GM19468 (cell line): ENCODE measurements around the gene RADIL.

Source experiments
- ATAC-seq: cut with Tn5 transposase; IDR thresholded peaks from one replicate; pipeline ENCODE4 v1.9.1; 2021; ENCODE audit warnings: mild to moderate bottlenecking, moderate library complexity, moderate number of reproducible peaks; ENCODE audit not compliant: unreplicated experiment; ENCODE audit errors: extremely low read depth

Gene RADIL

GRCh38 chr7:4833176-4833575 is 50.3 kb downstream of the RADIL start:
- ATAC-seq: no peak

GRCh38 chr7:4832711-4833110 is 50.8 kb downstream of the RADIL start:
- no peak for ATAC-seq

GRCh38 chr7:4831723-4832495 is 51.6 kb downstream of the RADIL start:
- no peak for ATAC-seq

GRCh38 chr7:4830176-4830575 is 53.3 kb downstream of the RADIL start:
- no peak for ATAC-seq

GRCh38 chr7:4828720-4829383 is 54.7 kb downstream of the RADIL start:
- ATAC-seq: no peak

GRCh38 chr7:4825081-4825480 is 58.4 kb downstream of the RADIL start:
- ATAC-seq: no peak

GRCh38 chr7:4824120-4824775 is 59.3 kb downstream of the RADIL start:
- ATAC-seq: no peak

GRCh38 chr7:4823441-4824119 is 59.9 kb downstream of the RADIL start:
- no peak for ATAC-seq

GRCh38 chr7:4822677-4823076 is 60.8 kb downstream of the RADIL start:
- ATAC-seq: no peak

GRCh38 chr7:4820967-4821471 is 62.5 kb downstream of the RADIL start:
- ATAC-seq: no peak

- no peak for ATAC-seq
These were observed 63.0 kb downstream of the RADIL start for GRCh38 chr7:4820405-4820966.

GRCh38 chr7:4819560-4820404 is 63.7 kb downstream of the RADIL start:
- ATAC-seq: no peak

- no peak for ATAC-seq
These were observed 65.3 kb downstream of the RADIL start for GRCh38 chr7:4818000-4818794.

GRCh38 chr7:4817178-4817901 is 66.2 kb downstream of the RADIL start:
- ATAC-seq: no peak

GRCh38 chr7:4816419-4817080 is 67.0 kb downstream of the RADIL start:
- no peak for ATAC-seq

- ATAC-seq: no peak
These were observed 67.7 kb downstream of the RADIL start for GRCh38 chr7:4815609-4816418.

- ATAC-seq: no peak
These were observed 68.4 kb downstream of the RADIL start for GRCh38 chr7:4815121-4815520.
